MCF 10A (cell line): ENCODE data around the gene SPATA20. TPM values are rescaled to one million over a fixed set of nuclear protein-coding genes. Genes with fewer than 3 reads are reported as not detected.

ENCODE experiments used
- BruUV-seq: library from RNA; stranded (reverse); fragments of 400-500 nt; replicated peaks from 2 replicates; lab custom pipeline; 2021; lab: Mats Ljungman, UMichigan
- CTCF ChIA-PET: fragments of 300-600 bp; sonication (Branson Sonifier 250); formaldehyde crosslinking; extraction: SDS; loops from one replicate; lab custom pipeline; 2021; ENCODE audit warnings: antibody characterized with exemption, inconsistent platforms; lab: Yijun Ruan, JAX
- POLR2A ChIA-PET: fragments of 300-600, 350-650 bp; sonication (Branson Sonifier 250); formaldehyde crosslinking; extraction: SDS; loops from one replicate; lab custom pipeline; 2020; ENCODE audit warnings: antibody characterized with exemption, inconsistent platforms; lab: Yijun Ruan, JAX
- DNase-seq: peaks from one replicate; pipeline ENCODE4 v3.0.0-alpha.2; 2018; ENCODE audit not compliant: unreplicated experiment
- H3K27ac Mint-ChIP-seq: one replicate; pipeline ENCODE4 v1.8.0; 2022; ENCODE audit warnings: mild to moderate bottlenecking, low read depth, mixed read lengths; ENCODE audit not compliant: unreplicated experiment
- H3K27me3 Mint-ChIP-seq: one replicate; pipeline ENCODE4 v1.8.0; 2022; ENCODE audit warnings: mixed read lengths; ENCODE audit not compliant: insufficient read depth, unreplicated experiment
- H3K36me3 Mint-ChIP-seq: one replicate; pipeline ENCODE4 v1.8.0; 2022; ENCODE audit warnings: mild to moderate bottlenecking, moderate library complexity, mixed read lengths; ENCODE audit not compliant: insufficient read depth, unreplicated experiment
- H3K4me1 Mint-ChIP-seq: one replicate; pipeline ENCODE4 v1.8.0; 2022; ENCODE audit warnings: mixed read lengths; ENCODE audit not compliant: insufficient read depth, unreplicated experiment
- H3K4me3 Mint-ChIP-seq: one replicate; pipeline ENCODE4 v1.8.0; 2022; ENCODE audit warnings: mild to moderate bottlenecking, moderate library complexity, mixed read lengths; ENCODE audit not compliant: unreplicated experiment
- H3K9me3 Mint-ChIP-seq: one replicate; pipeline ENCODE4 v1.8.0; 2022; ENCODE audit warnings: mixed read lengths; ENCODE audit not compliant: unreplicated experiment
- intact Hi-C: fragments of 100-400 bp; cut with micrococcal nuclease; formaldehyde crosslinking; loops from 2 replicates; pipeline ENCODE4 v1.14.1; 2022
- total RNA-seq: library from RNA; stranded (reverse); gene quantifications from 2 replicates; pipeline ENCODE4 v1.2.3, GENCODE V29; 2022
- TF ChIP-seq, protein P1 (sequence below): fragments of 200-600 bp; IDR thresholded peaks from one replicate; pipeline ENCODE4 v1.8.0; 2022; ENCODE audit warnings: antibody characterized with exemption, mild to moderate bottlenecking; ENCODE audit not compliant: unreplicated experiment

SPATA20 gene
- total RNA-seq, 1 experiment from 2014 or later: 35.3 TPM

GRCh38 chr17:50558941-50559614 is 12.1 kb downstream of the SPATA20 start:
- Mint-ChIP-seq H3K4me1 (no peaks in the 10 kb centered on the region), H3K36me3 (no peaks in the 10 kb centered on the region), H3K9me3 (no peaks in the 10 kb centered on the region), H3K27me3 (peaks cover 25% of the 10 kb centered on the region), H3K27ac (no peak overlapping the region), H3K4me3 (no peak overlapping the region)
- DNase-seq: no peak
- intact Hi-C loops: no loop called here
- POLR2A ChIA-PET: no interaction called here
- BruUV-seq: no TSS peak
- CTCF ChIA-PET: interaction anchor here (0.7 to 1.4 kb wide), 4 partner anchors 8 to 102 kb away, joined by 3 to 4 read pairs (median 4); partner anchors contain the start of gene SPATA20
- TF ChIP-seq, protein P1, sequence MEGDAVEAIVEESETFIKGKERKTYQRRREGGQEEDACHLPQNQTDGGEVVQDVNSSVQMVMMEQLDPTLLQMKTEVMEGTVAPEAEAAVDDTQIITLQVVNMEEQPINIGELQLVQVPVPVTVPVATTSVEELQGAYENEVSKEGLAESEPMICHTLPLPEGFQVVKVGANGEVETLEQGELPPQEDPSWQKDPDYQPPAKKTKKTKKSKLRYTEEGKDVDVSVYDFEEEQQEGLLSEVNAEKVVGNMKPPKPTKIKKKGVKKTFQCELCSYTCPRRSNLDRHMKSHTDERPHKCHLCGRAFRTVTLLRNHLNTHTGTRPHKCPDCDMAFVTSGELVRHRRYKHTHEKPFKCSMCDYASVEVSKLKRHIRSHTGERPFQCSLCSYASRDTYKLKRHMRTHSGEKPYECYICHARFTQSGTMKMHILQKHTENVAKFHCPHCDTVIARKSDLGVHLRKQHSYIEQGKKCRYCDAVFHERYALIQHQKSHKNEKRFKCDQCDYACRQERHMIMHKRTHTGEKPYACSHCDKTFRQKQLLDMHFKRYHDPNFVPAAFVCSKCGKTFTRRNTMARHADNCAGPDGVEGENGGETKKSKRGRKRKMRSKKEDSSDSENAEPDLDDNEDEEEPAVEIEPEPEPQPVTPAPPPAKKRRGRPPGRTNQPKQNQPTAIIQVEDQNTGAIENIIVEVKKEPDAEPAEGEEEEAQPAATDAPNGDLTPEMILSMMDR: no peak

GRCh38 chr17:50559674-50560184 is 12.8 kb downstream of the SPATA20 start:
- Mint-ChIP-seq H3K4me1 (no peaks in the 10 kb centered on the region), H3K4me3 (peak overlapping the region; percentile 31), H3K27ac (no peak overlapping the region), H3K27me3 (peaks cover 31% of the 10 kb centered on the region), H3K36me3 (no peaks in the 10 kb centered on the region), H3K9me3 (no peaks in the 10 kb centered on the region)
- BruUV-seq: no TSS peak
- TF ChIP-seq, protein P1: no peak
- DNase-seq: no peak
- intact Hi-C loops: no loop called here
- ChIA-PET CTCF (interaction anchor here (0.5 to 1.4 kb wide), 7 partner anchors 9 to 277 kb away, joined by 3 to 5 read pairs (median 4); partner anchors contain the start of gene SPATA20), POLR2A (interaction anchor here (1.1 kb wide), 1 partner anchor 17 kb away, joined by 4 read pairs; no protein-coding TSS in a partner anchor)

DNA sequence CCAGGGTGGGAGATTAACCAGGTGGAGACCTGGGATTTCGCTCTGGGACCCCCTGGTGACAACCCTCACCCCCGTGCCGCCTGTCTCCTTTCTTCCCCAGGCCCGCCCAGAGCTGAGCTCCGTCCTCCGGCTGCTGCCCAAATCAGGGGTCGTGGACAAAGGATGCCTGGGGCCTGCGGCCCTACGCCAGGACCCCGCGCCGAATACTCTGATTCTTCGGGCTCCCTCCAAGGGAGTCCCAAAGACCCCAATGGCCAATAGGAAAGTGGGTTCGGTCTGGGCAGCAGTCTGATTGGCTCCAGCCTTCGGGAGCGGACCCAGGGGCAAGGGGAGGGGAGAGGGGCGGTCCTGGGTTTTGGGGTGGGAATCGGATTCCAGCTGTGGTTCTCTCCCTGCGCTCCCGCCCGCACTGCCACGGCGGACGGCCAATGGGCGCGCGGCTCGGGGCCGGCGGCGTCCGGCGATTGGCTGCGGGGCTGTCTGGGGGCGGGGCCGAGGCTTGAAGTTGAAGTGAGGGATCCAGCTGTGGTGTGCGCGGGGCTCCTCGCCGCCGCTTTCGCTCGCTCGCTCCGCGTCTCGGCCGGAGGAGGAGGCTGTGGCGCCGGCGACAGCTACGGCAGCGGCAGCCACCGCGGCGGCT is 13.3 kb downstream of the SPATA20 start, which contains the start of gene CACNA1G:
Gene CACNA1G (plus strand): TSS at position 531 of the 640 bp plus-strand sequence. CDS start 745 bp downstream, outside the sequence.
- ChIA-PET CTCF (interaction anchor here (0.5 to 1.4 kb wide), 7 partner anchors 10 to 278 kb away, joined by 3 to 5 read pairs (median 4); partner anchors contain the start of gene SPATA20), POLR2A (interaction anchor here (0.5 to 1.1 kb wide), 3 partner anchors 17 to 77 kb away, joined by 3 to 4 read pairs (median 4); no protein-coding TSS in a partner anchor)
- TF ChIP-seq, protein P1: no peak
- Mint-ChIP-seq H3K9me3 (no peaks in the 10 kb centered on the region), H3K27ac (no peak within 1 kb of the TSS), H3K4me1 (no peaks in the 10 kb centered on the region), H3K4me3 (peak within 1 kb of the TSS; percentile 39), H3K36me3 (no peaks in the 10 kb centered on the region), H3K27me3 (peaks cover 37% of the 10 kb centered on the region)
- DNase-seq: peak; percentile 75
- no TSS peak for BruUV-seq
- intact Hi-C loops: no loop called here
